ENCODE data around the gene PPP2R5E.
"Not testable (repeated sequence)": the region's sequence is repeated elsewhere in the genome, so short reads cannot be mapped to it uniquely, and the experiment has no call there.

Gene PPP2R5E

DNA sequence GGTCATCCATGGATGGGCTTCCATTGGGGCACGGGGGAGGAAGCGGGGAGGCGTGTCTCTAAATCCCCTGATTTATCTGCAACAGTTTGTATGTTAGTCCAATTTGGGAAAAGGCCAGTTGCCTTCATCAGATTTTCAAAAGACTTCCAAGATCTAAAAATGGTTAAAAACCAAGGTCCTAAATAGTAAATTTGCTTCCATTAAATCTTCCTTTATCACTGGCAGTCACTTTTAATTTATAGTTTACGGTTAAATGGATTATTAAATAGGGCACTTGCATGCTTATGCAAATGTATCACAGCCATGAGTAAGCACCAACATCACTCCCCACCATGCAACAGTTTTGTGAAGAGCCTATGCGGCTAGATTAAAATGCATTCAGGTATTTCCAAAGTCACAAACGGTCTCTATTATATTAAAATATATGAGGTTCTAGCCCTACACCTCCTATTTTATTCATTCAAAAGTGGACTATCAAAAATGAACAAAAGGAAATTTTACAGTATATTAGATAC, 116.3 kb downstream of the PPP2R5E start:
- no peak for DNase-seq

DNA sequence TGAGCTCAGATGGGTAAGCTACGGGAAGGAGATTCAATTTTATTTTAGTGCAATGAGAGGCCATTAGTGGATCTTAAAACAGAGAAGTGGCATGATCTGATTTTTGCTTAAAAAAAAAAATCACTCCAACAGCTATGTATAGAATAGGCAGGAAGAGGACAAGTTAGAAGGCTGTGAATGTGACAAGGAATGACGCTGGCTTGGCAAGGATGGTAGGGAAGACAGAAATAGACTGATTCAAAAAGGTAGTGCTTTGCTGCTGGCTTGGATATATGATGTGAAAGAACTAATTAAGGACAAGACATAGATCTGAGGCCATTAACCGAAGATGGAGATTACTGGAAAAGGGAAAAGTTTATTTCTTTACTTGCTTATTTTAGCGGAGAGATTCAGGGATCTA, 119.3 kb downstream of the PPP2R5E start:
- DNase-seq, result no peak

DNA sequence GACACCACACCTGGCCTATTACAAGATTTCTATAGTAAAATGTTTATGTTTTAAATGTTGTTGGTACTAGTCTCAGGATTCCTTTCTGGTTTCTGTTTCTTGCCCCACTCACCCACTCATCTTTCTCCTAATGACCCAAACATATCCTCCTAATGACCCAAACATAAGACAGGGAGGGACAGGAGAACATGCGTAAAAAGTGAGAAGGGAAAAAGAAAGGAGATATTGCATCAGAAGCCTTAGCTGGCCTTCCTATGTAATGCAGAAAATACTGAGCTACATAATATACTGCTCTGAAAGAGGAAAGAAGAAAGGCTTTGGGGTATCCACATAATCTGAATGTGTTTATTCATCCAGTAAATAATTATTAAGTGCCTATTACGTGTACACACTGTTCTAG, 119.8 kb downstream of the PPP2R5E start:
- DNase-seq, result no peak

DNA sequence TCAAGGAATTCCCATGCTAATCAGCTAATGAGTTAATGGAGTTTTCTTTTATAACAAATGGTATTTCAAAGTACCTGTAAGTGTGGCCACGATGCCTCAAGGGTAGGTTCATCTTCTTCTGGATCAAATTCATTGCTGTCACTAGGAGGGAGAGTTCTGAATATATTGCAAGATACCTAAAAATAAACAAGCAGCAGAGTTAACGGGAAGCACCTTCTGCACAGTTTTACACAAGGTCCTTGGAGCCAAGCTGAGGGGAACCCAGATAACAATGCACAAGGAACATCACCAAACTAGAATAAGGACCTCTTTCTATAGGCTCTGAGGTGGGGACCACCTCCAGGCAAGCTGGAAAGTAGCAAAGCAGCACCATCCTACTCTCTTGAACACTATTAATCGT, 121.3 kb downstream of the PPP2R5E start:
- no peak for DNase-seq

DNA sequence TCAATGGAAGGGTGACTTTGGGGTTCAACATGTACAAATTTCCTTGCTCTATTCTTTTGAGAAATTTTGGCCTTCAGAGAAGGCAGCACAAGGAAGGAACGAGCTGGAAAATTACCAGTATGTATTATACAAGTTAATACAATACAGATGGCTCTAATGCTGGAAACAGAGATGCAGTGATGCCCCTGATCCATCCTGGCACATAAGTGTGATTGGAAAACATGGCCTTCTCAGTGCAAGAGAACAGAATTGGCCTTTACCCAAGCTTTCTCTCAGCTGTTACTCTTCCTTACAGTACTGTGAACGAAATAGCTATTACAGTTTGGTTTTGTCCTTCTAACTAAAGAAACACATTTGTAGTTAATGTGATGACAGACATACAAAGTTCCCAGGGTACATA, 122.0 kb downstream of the PPP2R5E start:
- DNase-seq, result no peak

DNA sequence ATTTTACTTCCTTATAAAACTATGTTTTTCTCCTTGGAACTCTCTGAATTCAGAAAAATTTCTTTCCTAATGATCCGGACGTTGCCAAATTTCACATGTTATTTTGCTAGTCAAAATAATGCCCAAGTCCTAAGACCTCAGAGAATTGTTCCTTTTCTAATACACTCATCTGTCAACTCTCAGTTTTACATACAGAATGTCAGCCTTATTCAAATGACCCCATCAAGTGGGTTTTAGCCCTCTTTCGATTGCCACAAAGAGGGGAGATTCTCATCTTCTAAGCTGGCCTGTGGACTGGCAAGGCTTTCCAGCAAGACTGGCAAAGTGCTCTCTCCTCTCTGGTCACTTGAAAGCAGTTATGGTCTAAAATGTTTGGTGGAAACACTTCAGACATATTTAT, 125.2 kb downstream of the PPP2R5E start:
- DNase-seq, result no peak

DNA sequence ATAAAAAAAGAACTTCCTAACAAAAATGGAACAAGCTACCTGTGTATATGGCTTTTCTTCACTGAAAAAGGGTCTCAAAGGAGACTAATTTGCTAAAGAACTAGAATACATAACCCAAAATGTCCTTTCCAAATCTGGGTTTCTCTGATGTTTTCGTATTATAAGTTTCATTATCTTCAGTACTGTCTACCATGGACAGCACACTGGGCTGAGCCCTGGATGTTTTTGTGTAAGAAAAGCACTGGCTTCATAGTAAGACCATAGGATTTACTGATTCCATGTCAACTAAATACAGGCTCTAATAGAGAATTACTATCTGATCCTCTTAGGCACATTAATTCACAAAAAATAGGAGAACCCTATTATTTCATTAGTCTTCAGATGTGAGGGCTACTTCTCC, 130.2 kb downstream of the PPP2R5E start:
- no peak for DNase-seq

DNA sequence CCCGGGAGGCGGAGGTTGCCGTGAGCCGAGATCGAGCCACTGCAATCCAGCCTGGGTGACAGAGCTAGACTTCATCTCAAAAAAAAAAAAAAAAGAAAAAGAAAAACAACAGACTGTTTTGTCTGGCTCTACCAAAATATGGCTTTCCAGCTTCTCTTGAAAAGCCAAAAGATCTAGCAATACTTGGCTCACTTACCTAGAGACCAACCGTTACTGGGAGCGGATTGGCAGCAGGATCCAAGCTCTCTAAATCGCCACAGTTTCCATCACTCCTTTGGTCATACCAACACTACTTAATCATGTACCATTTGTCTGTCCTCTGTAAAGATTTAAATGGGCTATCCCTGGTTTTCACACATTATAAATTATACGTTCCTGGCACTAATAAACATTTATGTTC, 136.8 kb downstream of the PPP2R5E start:
- no peak for DNase-seq

DNA sequence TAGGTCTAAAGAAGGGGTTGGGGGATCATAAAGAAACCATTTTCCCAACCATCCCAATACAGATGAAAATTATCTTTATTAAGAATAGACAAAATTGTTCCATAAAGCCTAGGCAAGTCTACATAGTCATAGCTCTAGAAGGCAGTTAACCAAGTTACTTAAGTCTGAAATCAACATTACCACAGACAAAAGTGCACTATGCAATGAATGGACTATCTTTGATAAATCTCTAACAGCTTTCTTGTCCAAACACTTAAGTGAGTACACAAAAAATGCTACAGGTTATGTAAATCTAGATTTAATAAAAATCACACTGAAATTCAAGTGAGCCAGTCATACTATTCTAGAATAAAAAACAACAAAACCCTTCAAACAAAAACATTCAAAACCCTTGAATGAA, 137.5 kb downstream of the PPP2R5E start:
- no peak for DNase-seq

DNA sequence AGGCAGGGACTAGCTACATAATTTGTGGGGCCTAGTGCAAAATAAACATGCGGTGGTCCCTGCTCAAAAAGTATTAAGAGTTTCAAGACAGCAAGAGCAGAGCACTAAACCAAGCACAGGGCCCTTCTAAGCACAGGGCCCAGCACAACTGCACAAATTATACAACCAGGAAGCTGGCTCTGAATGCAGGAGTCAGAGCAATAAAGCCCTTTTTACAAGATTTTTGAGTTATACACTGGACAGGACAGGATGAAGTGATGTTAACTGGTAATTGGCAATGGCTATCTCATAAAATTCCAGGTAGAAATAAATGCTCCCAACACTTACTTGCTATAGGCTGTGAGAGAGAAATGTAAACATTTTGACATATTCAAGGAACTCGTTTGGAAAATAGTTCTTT, 138.3 kb downstream of the PPP2R5E start:
- DNase-seq, result no peak

DNA sequence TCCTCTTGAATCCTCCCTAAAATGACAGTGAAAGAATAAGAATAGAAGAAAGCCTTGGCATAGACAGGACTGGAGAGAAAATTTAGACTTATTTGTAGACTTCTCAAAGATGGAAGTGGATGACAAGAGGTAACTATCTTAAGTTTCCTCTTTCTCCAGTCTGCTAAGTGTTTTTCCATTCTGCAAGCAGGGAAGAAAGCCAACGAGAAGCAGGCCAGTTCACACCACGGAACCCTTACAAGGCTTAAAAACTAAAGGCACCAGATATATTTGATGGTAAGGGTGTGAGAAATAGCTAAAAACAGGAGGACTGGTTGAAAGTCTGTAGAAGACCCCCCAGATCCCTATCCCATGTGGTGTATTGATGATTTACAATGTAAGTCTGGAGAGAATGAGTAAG, 141.5 kb downstream of the PPP2R5E start:
- DNase-seq, result no peak

DNA sequence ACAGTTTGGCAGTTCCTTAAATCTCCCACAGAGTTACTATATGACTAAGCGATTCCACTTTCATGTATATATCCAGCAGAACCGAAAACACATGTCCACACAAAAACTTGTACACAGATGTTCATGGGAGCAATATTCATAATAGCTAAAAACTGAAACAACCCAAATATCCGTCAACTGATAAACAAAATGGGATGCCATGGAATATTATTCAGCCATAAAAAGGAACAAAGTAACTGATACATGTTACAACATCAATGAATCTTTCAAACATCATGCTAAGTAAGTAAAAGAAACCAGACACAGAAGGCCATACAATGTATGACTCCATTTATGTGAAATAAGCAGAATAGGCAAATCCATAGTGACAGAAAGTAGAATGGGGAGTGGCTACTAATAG, 144.2 kb downstream of the PPP2R5E start:
- no peak for DNase-seq

DNA sequence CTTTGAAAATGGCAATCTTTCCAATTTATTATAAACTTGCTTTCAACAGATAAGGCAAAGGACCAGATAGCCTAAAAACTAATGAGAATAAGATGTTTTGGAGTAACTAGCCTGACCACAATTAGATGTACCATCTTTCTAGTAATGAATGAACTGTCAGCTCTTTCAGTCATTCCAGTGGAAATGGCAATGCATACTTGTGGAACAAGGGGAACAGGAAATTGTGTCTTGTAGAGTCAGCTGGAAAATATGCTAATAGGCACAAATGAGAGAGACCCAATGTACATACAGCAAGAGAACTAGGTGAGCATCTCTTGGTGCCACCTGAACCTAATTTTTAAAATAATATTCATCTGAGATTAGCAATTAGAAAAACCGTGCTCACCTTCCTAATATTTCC, 148.3 kb downstream of the PPP2R5E start:
- no peak for DNase-seq

DNA sequence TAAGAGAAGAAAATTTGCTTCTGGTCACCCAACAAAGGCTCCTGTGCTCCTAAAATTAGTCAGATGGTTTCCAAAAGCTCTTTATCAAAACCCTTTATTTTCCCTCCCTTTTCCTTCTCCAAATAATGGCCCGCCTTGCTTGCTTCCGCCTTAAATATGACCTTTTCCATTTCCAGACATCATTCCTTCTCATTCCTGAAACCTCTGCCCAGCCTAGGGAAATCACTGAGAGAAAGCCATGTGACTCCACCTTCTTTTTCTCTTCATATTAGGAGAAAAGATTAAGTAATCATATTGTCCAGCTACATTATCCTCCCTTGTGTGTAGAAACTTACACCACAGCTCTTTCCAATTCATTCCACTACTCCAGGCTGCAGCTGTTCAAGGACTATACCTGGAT, 148.7 kb downstream of the PPP2R5E start:
- DNase-seq, result no peak

DNA sequence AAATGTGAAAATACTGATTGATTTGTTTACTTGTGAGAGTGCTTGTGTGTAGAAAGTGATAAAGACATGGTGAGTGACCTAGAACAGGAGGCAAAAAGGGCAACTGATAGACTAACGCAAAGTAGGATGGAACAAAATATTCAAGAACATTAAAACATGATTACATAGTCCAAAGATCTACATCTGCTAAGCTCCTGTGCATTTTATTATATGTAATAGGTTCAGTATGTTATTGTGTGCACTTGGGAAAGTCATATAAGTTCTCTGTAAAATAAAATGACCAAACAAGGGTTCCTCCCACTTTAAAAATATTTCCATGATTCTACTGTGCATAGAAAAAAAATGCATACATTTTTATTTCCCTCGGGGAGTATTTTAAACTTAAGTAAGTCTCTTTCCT, 150.2 kb downstream of the PPP2R5E start:
- DNase-seq, result no peak

DNA sequence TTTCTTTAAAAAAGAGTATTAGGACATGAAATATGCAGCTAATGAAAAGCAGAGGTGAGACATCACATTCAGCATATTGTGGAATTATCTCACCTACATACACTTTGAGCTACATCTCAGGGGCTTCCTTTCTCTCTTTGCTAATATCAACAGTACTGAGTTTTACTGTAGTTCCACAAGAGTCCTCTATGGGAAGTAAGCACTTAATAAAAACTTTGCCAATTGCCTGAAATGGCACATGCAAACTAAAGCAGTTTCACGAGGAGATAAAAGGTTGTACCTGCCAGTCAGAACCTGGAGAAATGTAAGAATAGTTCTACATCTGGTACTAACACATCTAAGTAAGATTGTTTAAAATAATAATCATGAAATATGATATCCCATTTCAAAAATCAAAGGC, 150.9 kb downstream of the PPP2R5E start:
- DNase-seq, result no peak

DNA sequence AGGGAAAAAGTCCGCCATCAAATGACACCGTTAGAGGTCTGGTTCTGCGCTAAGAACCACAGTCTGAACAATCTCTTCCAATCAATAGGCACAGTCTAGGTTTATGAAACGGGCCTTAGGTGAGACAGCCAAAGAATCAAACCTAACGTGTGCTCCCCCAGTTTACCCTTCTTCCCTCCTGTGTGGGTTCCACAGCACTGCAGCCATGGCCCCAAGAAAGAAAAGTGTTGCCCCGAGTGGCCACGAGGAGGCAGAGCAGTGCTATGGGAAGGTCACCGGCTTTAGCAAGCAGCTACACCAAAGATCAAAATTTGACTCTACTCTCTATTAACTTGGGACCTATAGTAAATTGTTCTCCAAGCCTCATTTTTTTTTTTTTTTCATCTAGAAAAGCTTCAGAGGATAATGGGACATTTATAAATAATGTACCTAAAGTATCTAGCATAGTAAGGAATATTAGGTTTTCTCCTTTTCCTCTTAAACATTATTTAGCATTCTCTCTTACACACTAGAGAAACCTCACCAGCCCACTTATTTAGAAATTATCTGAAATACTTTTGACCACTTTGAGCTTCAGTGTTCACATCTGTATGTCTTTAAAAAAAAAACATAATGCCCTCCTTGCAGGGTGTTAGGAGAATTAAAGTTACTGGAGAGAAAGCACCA, 154.3 kb downstream of the PPP2R5E start:
- DNase-seq, result peak in 4 of 5 donors; percentile 10 to 58 (median 17)

DNA sequence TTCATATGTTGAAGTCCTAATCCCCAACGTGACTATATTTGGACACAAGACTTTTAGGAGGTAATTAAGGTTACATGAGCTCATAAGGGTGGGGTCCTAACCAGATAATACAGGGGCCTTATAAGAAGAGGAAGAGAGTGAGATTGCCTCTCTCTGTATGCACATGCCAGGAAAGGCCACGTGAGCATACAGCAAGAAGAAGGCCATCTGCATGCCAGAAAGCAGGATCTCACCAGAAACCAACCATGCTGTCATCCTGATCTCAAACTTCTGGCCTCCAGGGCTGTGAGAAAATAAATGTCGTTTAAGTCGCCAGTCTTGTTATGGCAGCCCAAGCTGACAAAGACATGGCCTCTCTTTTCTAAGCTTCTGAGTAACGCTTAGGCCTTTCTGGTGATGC, 155.5 kb downstream of the PPP2R5E start:
- no peak for DNase-seq

DNA sequence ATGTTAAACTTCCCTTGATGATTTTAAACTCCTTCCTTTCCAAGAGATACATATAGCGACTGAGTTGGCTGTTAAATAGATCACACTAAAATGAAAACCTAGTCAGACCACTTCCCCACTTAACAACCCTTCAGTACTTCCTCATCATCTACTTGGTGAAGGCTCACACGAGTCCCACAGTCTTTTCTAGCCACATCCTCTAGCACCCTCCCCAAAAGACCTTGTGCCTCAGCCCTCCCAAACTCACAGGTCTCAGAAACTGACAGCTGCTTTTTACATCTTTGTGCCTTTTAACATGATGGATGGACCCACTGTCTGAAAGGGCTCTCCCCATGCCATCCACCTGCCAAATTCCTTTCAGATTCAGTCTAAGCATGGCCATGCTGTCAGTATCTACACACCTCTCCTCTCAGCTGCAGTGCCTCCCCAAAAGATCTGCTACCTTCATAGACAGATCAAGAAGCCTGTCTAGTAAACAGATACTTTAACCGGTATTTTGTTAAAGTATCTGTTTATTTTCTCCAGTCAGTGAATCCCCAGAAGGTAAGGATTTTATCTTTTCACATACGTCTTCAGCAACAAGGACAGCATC, 159.3 kb downstream of the PPP2R5E start:
- peak in 1 of 5 donors; percentile 60 for DNase-seq

DNA sequence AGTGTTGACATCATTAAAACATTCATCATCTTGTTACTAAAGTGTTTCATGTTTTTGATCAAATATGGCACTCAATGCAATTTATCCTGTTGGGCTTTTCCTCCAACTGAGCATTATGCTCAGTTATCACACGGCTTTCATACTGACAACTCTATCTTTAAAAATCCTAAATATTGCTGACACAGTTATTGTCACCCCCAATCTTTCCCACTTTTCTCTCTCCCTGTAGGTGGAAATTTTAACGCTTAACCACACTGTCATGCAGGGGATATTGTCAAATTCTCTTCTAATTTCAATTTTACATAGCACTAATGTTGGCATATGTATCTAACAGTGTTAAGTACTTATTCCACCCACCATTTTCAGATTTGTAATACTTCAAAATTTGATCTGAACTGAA, 164.7 kb downstream of the PPP2R5E start:
- no peak for DNase-seq

DNA sequence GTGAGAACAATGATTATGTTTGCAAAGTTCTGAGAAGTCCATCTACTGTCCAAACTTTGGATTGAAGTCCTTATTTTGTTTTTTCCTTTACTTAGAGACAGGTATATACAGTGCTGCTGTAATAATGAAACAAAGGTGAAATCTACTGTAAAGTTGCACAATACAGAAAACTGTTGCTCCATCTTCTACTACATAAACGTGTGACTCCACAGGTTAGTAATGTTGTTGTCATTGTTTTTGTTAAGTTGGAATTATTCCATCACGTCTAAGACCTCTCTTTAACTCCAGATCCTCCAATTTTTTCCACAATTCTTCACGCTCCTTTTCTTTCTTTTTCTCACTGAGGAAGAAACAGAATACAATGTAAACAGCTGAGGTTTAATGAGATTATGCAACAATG, 167.4 kb downstream of the PPP2R5E start:
- DNase-seq, result no peak

DNA sequence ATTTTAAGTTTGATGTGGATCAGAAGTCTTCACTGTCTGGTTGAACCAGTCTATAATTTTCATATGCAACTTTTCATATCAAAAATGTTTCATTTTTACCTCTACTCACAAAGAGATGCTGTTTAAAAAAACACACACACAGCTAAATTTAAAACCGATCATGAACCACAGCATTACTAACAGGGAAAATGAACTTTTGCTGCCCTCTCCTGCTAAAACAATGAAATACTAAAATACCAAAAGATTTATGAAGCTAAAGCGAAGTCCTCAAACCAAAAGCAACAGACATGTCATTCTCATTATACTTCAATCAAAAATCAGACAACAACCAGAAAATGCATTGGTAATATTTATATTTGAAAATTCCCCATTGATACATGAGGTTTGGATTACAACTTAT, 171.6 kb downstream of the PPP2R5E start:
- not testable (repeated sequence) for DNase-seq

DNA sequence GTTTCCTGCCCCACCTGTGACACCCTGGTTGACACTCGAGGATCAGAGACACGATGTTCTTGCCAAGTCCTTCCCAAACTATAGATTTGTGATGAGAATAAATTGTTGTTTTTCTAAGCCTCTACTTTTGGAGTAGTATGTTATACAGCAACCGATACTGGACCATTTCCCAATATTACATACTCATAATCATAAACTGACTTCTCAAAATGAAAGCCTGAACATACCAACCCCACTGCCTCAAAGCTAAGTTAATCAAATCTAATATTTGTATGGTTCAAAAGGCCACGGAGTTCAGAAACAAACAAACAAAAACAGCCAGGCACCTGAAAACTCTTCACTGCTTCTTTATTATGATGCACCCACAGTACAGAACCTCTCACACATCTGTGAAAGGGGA, 172.1 kb downstream of the PPP2R5E start:
- no peak for DNase-seq

DNA sequence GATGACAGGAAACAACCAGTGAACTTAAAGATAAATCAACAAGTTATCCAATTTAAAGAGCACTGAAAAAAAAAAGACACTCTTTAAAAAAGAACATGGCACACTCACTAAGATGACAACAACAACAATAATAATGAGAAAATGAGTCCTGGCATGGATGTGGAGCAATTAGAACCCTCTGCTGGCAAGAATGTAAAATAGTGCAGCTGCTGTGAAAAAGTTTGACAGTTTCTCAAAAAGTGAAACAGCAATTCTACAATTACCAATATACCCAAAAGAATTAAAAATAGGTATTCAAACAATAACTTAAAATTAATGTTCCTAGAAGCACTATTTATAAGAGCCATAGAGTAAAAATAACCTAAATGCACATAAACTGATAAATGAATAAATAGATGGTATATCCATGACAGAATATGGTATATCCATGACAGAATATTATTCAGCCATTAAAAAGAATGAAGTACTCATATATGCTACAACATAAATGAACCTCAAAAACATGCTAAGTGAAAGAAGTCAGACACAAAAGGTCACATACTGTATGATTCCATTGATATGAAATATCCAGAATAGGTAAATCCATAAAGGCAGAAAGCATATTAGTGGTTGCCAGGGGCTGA, 175.3 kb downstream of the PPP2R5E start:
- DNase-seq, result no peak

Data from T-helper 1 cell (primary cell).